GM13976 (cell line): Measurements from ENCODE around the gene NPAS3.

Experiments used
- DNase-seq: peaks from one replicate; pipeline ENCODE4 v3.0.0; 2012; ENCODE audit warnings: low spot score
- in situ Hi-C: fragments of 300-500 bp; cut with MboI; formaldehyde crosslinking; loops from one replicate; pipeline ENCODE4 v1.12.0; 2022; ENCODE audit warnings: low sequenced_read_pairs, mixed read lengths, inconsistent platforms; ENCODE audit not compliant: unreplicated experiment
- TF ChIP-seq, protein P1 (sequence below): IDR thresholded peaks from 2 replicates; pipeline ENCODE4 v1.5.1; 2012; ENCODE audit warnings: borderline replicate concordance, mild to moderate bottlenecking; ENCODE audit not compliant: insufficient read depth; ENCODE audit errors: extremely low read depth, missing control alignments, control extremely low read depth

NPAS3 gene

GRCh38 chr14:33488582-33488981, 549.9 kb downstream of the NPAS3 start:
- DNase-seq, result no peak

DNA sequence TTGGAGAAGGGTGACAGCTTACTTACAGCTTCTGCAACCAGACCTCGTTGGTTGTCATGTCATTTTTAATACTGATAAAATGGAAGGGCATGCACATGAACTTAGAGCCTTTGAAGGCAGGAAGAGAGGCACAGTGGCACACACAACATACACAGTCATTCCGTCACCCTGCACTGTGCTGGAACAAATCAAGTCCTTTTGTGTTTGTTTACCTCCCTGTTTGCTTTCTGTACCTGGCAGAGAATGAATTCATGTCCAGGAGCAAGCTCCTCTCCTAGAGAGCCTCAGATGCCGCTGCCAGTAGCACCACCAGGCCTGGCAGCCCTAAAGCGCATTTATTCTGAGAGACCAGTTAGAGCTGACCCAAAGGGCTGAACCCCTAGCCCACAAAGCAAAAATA, 551.9 kb downstream of the NPAS3 start:
- no peak for DNase-seq
- TF ChIP-seq, protein P1, sequence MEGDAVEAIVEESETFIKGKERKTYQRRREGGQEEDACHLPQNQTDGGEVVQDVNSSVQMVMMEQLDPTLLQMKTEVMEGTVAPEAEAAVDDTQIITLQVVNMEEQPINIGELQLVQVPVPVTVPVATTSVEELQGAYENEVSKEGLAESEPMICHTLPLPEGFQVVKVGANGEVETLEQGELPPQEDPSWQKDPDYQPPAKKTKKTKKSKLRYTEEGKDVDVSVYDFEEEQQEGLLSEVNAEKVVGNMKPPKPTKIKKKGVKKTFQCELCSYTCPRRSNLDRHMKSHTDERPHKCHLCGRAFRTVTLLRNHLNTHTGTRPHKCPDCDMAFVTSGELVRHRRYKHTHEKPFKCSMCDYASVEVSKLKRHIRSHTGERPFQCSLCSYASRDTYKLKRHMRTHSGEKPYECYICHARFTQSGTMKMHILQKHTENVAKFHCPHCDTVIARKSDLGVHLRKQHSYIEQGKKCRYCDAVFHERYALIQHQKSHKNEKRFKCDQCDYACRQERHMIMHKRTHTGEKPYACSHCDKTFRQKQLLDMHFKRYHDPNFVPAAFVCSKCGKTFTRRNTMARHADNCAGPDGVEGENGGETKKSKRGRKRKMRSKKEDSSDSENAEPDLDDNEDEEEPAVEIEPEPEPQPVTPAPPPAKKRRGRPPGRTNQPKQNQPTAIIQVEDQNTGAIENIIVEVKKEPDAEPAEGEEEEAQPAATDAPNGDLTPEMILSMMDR, result no peak
- in situ Hi-C loops, result no loop called here

More at GRCh38 chr14:33488582-33488981, 549.9 kb downstream of the NPAS3 start:
- TF ChIP-seq, protein P1, result no peak
- in situ Hi-C loops, result no loop called here

GRCh38 chr14:33491112-33491511, 552.4 kb downstream of the NPAS3 start:
- DNase-seq, result no peak
- in situ Hi-C loops, result no loop called here
- TF ChIP-seq, protein P1, result no peak

GRCh38 chr14:33492491-33492890, 553.8 kb downstream of the NPAS3 start:
- in situ Hi-C loops, result no loop called here
- TF ChIP-seq, protein P1, result no peak
- DNase-seq, result no peak

- in situ Hi-C loops, result no loop called here
- no peak for DNase-seq
- TF ChIP-seq, protein P1, result no peak
Measured at GRCh38 chr14:33493266-33493665, 554.6 kb downstream of the NPAS3 start.

DNA sequence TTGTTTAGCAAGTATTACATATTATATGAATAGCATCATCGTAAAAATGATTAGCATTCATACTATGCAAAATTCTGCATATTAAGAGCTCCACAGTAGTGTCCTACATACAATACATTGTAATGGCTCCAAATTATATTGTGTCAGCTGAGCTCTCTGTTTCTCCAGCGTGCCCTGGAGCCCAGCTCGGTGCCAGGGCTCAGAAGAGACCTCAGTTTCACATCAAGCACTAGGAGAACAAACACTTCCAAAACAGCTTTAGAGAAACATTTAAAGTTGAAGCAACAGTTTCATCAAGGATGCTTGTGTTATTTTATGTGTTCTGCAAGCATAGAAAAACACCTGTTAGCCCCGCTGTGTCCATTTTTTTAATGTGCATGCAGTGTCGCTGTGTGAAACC, 555.3 kb downstream of the NPAS3 start:
- in situ Hi-C loops, result no loop called here
- DNase-seq, result no peak
- TF ChIP-seq, protein P1, result no peak

DNA sequence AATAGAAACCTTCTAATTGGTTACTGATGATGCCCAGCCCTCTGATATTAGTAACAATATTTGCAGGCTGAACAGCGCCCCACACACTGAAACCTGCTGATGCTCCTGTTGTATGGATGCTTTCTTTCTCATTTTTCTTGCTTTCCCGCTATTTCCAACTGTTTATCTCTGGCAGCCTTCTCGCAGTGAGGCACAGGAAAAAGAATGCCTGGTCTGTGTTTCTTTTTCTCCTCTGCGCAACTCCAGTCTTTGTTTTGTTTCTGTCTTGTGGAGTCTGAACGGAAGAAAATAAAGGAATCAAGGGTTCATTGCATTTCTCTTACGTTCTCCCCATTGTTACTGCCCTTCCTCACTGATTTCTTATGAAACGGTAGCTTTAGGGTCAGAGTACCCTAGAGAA, 561.0 kb downstream of the NPAS3 start:
- DNase-seq, result no peak
- in situ Hi-C loops, result no loop called here
- TF ChIP-seq, protein P1, result no peak
